ENCODE results near the gene TRA2A. TPM values are rescaled to one million over a fixed set of nuclear protein-coding genes. Genes with fewer than 3 reads are reported as not detected.
A peak's percentile ranks its signal among the peaks of the same experiment; 100 is the strongest.

TRA2A gene
- total and polyA plus RNA-seq, 9 of the 15 experiments (the other 6 are each of a cell fraction or from before 2014, with no cell fraction given): 22.7 to 210 (median 73.9) TPM

DNA sequence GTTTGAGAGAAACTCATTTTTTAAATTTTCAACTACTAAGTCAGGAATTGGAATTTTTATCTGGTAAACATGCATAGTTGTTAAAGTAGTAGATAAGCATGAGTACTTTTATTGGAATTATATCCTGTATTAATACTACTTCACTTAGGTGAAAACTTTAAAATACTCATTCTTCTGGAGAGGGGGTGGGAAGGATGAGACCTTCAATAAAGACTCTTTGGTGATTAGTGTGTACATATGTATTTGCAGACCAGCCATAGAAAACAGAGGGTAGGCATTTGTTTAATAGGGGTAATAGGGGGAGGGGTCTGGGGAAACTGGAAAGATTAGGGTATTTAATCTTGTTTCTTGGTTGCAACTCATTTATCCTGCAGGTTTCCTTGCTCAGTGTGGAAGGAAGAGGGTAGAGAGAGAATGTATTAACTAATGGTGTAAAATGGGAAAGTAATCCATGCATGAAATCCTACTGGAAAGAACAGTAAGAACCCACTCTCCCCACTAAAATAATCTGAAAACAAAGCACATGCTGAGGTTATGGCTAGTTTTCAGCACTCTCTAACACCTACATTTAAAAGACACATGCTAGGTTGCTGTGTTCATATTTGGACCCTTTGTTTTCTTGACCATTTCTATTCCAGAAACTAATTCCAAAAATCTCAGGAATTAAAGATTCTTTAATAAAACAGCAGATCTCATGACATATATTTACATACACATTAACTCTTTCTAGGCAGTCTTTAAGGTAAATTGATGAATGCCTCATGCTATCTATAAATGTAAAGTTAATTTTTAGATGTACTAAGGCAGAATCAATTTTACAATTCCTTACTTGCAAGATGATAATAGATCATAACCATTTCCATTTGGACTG is 55.3 kb downstream of the TRA2A start (continued):
- TF ChIP-seq, protein P1, sequence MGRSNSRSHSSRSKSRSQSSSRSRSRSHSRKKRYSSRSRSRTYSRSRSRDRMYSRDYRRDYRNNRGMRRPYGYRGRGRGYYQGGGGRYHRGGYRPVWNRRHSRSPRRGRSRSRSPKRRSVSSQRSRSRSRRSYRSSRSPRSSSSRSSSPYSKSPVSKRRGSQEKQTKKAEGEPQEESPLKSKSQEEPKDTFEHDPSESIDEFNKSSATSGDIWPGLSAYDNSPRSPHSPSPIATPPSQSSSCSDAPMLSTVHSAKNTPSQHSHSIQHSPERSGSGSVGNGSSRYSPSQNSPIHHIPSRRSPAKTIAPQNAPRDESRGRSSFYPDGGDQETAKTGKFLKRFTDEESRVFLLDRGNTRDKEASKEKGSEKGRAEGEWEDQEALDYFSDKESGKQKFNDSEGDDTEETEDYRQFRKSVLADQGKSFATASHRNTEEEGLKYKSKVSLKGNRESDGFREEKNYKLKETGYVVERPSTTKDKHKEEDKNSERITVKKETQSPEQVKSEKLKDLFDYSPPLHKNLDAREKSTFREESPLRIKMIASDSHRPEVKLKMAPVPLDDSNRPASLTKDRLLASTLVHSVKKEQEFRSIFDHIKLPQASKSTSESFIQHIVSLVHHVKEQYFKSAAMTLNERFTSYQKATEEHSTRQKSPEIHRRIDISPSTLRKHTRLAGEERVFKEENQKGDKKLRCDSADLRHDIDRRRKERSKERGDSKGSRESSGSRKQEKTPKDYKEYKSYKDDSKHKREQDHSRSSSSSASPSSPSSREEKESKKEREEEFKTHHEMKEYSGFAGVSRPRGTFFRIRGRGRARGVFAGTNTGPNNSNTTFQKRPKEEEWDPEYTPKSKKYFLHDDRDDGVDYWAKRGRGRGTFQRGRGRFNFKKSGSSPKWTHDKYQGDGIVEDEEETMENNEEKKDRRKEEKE (IDR thresholded peaks at IDR 0.05; ENCODE audit: borderline replicate concordance in 1 of 2, control insufficient read depth in 1 of 2, low read depth in 2 of 2, low read length in 1 of 2): peak in 1 of 2 experiments; percentile 55; a peak in 1 of 4 replicates
- 0 out of 4 replicates have a peak, but pooled peaks of 1 of the 2 experiments have one; percentile 22 for TF ChIP-seq HDAC1 (IDR thresholded peaks at IDR 0.05)
- no peak for TF ChIP-seq ELF4 (CRISPR knock-in tag; IDR thresholded peaks at IDR 0.05)
- peak; percentile 35 for TF ChIP-seq SUPT5H (IDR thresholded peaks at IDR 0.05)
- no peak for TF ChIP-seq PRMT5 (CRISPR knock-in tag; IDR thresholded peaks at IDR 0.05)
- no peak for TF ChIP-seq NR2F6 (CRISPR knock-in tag; IDR thresholded peaks at IDR 0.05)
- TF ChIP-seq TAF9B (IDR thresholded peaks at IDR 0.05; ENCODE audit: partially characterized antibody): peak; percentile 15
- no peak for TF ChIP-seq HMGN3 (IDR thresholded peaks at IDR 0.05; ENCODE audit: borderline replicate concordance, extremely low read depth, insufficient read length, low read depth, low read length)
- no peak for TF ChIP-seq PPARD (CRISPR knock-in tag; IDR thresholded peaks at IDR 0.05)
- TF ChIP-seq PHB (CRISPR knock-in tag; IDR thresholded peaks at IDR 0.05): no peak
- no peak for TF ChIP-seq PHF20 (IDR thresholded peaks at IDR 0.05; ENCODE audit: partially characterized antibody)
- TF ChIP-seq THRB (CRISPR knock-in tag; conservative IDR thresholded peaks at IDR 0.05): no peak
- TF ChIP-seq CBFA2T3 (IDR thresholded peaks at IDR 0.05): no peak
- TF ChIP-seq, protein P2, sequence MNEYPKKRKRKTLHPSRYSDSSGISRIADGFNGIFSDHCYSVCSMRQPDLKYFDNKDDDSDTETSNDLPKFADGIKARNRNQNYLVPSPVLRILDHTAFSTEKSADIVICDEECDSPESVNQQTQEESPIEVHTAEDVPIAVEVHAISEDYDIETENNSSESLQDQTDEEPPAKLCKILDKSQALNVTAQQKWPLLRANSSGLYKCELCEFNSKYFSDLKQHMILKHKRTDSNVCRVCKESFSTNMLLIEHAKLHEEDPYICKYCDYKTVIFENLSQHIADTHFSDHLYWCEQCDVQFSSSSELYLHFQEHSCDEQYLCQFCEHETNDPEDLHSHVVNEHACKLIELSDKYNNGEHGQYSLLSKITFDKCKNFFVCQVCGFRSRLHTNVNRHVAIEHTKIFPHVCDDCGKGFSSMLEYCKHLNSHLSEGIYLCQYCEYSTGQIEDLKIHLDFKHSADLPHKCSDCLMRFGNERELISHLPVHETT (CRISPR knock-in tag; conservative IDR thresholded peaks at IDR 0.05 in 1 of 2, IDR thresholded peaks at IDR 0.05 in 1 of 2): no peak
- TF ChIP-seq, protein P3, sequence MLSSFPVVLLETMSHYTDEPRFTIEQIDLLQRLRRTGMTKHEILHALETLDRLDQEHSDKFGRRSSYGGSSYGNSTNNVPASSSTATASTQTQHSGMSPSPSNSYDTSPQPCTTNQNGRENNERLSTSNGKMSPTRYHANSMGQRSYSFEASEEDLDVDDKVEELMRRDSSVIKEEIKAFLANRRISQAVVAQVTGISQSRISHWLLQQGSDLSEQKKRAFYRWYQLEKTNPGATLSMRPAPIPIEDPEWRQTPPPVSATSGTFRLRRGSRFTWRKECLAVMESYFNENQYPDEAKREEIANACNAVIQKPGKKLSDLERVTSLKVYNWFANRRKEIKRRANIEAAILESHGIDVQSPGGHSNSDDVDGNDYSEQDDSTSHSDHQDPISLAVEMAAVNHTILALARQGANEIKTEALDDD (IDR thresholded peaks at IDR 0.05): no peak
- no peak for TF ChIP-seq KAT7 (CRISPR knock-in tag; IDR thresholded peaks at IDR 0.05; ENCODE audit: borderline replicate concordance)
- no peak for TF ChIP-seq ETV5 (CRISPR knock-in tag; IDR thresholded peaks at IDR 0.05; ENCODE audit: low read depth)
- TF ChIP-seq ZNF589 (CRISPR knock-in tag; IDR thresholded peaks at IDR 0.05; ENCODE audit: low read depth): no peak
- TF ChIP-seq SMARCB1 (IDR thresholded peaks at IDR 0.05; ENCODE audit: insufficient read length, low read depth): no peak

Data from K562 (cell line).